Suppressor macrophage (primary cell): Measurements from ENCODE around the gene ZNF346.

Source experiments
- DNase-seq, 4 experiments: peaks; one replicate each; pipeline ENCODE4 v3.0.0-alpha.2; 2020 to 2022

ZNF346 gene

DNA sequence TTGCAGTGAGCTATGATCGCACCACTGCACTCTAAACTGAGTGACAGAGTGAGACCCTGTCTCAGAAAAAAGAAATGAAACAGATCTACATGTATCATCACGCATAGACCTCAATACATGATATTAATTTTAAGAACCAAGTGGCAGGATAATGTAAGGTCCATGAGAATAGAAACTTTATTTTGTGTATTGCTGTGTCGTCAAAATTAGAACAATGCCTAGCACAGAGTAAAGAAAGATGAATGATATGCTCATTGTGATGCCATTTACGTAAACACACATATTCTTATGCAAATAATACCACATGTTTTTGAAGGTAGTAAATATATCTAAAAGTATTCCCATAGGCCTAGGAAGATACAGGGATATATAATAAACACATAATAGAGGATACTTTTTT lies 12.3 kb upstream of the ZNF346 start:
- no peak for DNase-seq

DNA sequence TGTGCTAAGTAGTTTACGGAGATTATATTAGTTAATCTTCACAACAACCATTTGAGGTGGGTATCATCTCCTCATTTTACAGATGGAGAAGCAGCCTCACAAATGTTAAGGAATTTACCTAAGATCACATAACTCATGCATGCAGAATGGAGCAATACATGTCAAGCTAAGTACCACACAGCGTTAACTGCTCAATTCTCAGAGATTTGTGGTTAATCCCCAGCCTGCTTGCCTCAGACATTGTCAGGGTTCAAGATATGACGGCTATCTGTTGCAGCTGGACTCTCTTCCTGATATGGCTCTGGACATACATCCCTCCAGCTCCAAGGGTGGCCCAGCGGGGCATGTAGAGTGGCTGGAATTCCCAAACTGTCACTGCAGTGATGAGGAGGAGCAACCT lies 7.3 kb upstream of the ZNF346 start:
- no peak for DNase-seq

DNA sequence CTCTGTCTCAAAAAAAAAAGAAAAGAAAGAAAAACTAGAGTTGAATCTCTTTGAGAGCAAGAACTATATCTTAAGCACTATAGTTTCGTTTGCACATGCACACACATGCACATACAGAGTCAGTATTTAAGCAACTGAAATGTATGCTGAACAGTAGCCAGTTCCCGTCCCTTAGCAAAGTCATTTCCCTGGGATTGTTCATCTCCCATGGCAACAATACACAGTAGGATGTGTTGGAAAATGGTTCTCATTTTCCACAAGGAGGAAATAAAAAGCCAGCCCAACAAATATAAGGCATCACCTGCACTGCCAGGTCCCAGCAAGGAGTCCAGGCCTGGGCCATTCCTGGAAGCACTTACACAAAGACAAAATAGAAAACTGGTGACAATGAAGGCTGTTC lies 4.2 kb upstream of the ZNF346 start:
- no peak for DNase-seq

DNA sequence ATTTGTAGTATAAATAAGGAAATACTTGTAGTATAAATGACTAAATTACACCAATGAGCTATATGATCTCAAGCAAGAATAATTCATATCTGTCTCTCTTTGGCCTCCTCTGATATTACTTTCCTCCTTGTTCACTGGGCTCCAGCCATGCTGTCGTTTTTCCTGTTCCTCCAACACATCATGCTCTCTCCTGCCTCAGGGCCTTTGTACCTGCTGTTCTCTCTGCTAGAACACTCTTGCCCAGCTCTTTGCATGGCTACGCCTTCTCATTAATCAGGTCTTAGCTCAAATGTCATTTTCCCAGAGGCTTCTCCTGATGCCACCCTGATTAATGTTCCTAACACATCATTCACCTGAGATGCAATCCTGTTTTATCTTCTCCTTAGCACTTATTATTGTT lies 2.5 kb upstream of the ZNF346 start:
- DNase-seq, result no peak

DNA sequence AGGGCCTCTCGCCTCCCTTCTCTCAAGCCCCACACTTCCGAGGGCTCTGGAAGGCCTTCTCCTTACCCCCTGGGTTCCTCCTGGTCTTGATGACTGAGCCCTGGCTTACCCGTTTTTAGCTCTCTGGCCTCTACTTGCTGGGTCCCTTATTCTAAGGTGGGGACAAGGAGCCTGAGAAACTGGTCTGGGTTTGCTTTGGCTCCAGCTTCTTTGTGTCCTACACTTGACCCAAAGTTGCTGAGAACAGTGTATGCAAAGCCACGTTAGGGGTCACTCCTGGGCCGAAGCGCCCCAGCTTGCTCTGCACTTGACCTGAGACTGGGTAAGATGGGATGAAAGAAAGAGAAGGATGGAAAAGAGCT lies 788 bp downstream of the ZNF346 start:
- peak in 3 of 4 experiments; percentile 11 to 30 (median 26) for DNase-seq

DNA sequence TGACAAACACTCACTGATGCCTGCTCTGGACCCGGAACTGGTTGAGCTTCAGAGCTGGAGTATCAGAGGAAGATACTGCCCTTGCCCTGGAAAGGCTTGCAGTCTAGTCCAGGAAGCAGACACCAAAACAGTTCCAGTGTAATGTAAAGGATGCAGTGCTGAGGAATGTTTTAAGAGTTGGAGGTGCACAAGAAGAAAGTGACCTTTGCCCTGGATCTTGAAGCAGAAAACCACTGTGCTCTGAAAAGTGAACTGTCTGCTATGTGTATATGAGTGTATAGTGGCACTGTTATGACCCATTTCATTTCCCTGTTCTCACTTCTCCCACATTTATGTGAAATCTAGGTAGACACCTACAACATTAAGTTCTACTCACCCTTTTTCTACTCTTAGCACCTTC lies 2.1 kb downstream of the ZNF346 start:
- no peak for DNase-seq

DNA sequence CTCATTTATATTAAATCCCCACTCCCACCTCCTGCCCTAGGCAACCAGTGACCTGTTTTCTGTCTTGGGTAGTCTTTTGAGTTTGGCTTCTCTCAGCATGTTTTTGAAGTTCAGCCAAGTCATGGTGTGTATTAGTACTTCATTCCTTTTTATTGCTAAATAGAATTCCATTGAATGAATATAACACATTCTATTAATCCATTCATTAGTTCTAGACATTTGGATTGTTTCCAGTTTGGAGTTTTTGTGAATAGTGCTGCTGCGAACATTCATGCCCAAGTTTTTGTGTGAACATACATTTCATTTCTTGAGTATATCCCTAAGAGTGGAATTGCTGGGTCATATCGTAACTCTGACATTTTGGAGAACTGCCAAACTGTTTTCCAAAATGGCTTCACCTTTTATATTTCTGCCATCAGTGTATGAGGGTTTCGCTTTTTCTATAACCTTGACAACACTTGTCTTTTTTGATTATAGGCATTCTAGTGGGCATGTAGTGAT lies 2.7 kb downstream of the ZNF346 start:
- DNase-seq, result no peak

DNA sequence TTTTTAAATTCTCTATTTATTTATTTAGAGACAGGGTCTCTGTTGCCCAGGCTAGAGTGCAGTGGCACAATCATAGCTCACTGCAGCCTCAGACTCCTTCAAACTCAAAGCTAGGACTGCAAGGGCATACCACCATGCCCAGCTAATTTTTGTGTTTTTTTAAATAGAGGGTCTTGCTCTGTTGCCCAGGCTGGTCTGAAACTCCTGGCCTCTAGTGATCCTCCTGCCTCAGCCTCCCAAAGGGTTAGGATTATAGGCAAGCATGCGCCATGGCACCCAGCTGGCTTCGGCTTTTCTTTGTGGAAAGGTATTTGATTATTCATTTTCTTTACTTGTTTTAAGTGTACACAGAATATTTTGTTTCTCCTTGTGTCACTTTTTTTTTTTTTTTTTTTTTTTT lies 5.2 kb downstream of the ZNF346 start:
- no peak for DNase-seq

DNA sequence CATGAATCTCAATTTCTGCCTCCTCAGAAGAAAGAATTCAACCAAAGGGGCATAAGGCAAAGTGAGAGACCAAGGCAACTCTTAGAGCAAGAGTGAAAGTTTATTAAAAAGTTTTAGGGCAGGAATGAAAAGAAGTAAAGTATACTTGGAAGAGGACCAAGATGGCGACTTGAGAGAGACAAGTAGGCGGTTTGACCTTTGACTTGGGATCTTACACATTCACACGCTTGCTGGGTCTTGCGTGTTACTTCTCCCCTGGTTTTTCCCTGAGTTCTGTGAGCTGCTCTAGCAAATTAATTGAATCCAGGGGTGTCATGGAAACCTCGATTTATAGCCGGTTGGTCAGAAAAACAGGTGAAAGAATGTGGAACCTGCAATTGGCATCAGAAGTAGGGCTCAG lies 7.0 kb downstream of the ZNF346 start:
- no peak for DNase-seq

DNA sequence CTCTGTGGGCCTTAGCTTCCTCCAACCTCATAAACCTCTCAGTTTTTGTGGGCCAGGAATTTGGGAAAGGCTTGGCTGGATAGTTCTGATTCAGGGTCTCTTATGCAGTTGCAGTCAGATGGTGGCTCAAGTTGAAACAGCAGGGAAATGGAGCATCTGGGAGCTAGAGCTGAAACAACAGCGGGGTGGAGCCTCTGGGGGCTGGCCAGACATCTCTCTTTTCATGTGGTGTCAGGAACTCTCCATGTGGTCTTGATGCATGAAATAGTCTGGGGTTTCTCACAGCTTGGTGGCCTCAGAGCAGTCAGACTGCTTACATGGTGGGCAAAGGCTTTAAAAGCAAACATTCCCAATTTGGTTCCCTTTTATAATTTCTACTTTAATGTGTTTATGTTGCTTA lies 13.5 kb downstream of the ZNF346 start:
- no peak for DNase-seq

DNA sequence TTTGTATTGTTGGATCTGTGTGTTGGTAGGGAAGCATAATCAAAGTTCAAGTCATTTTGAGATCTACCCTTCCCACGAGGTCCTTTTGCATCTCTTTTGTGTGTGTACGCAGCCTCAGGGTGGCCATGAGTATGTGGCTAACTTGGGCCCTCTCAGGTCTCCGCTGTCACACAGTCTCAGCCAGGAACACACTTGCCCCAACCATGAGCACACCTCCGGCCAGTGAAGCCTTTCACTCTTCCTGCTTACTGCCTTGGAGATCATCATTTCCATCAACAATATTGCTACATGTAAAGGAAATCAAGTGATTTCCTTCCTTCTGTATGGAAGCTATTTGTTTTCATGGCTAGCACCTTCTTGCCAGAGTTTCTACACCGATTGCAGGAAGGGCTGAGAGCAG lies 13.9 kb downstream of the ZNF346 start:
- no peak for DNase-seq

DNA sequence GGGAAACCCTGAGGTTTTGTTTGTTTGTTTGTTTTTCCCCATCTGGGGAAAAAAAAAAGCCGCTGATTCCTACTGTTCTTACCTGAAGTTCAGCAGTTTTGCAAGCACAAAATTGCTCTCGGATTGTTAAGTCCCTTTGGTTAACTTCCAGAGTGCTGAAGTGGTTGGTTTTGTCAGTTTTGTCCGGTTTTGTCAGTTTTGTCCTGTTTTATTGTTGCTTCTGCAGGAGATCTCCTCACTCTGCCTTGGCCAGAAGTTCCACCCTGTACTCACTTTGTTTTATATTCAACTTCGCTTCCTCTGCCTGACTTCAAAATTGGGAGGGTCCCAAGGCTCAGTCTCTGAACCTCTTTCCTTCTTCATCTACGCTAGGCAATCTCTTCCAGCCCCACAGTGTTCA lies 14.4 kb downstream of the ZNF346 start:
- no peak for DNase-seq

DNA sequence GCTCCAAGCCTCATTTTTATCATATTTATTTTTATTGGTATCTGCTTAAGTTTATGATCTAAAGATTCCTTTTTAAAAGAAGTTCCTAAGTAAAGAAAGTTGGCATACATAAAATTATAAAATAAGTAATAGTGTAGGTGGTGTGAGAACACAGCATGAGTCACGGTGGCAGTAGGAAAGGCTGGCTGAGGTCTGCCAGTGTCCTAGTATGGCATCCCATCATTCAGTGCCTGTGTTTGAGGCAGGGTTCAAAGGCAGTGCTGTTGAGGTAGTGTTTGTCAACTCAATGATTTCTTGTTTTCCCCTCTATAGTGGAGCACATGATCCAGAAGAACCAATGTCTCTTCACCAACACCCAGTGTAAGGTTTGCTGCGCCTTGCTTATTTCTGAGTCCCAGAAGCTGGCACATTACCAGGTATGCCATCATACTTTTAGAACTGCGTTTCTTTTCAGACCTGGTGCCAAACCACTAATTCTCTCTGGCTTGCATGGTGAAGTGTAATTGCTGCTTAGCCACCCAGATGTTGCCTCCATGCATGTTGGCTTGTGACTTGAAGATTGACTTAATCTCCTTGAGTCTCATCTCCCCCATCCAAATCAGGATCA lies 18.4 kb downstream of the ZNF346 start:
- DNase-seq, result no peak

DNA sequence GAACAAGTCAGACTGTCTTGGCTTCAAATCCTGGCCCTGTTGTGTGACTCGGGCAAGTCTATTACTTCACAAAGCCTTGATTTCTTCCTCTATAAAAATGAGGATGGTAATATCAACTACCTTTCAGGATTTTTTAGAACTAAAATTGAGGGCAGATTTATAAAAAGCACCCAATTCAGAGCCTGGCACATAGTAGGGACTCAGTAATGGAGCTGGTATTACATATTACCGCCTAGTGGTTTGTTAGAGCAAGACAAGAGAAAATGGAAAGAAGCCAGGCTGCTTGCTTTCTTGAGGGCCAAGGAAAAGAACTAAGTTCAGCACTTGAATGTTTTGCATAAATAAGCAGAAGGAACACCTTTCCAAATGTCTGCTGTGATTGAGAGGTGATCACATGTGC lies 19.4 kb downstream of the ZNF346 start:
- no peak for DNase-seq

DNA sequence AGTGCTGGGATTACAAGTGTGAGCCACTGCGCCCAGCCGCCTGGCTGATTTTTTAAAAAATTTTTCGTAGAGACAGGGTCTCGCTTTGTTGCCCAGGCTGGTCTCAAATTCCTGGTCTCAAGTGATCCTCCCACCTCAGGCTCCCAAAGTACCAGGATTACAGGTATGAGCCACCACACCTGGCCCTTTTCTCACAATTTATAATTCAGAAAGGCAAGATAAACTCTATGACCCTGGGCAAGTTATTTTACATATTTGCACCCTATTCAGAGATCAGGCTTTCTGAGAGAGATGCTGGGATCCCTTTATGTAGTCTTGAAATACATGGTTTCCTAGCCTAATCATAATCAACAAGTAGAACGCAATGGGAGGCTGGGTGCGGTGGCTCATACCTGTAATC lies 20.6 kb downstream of the ZNF346 start:
- DNase-seq, result no peak

DNA sequence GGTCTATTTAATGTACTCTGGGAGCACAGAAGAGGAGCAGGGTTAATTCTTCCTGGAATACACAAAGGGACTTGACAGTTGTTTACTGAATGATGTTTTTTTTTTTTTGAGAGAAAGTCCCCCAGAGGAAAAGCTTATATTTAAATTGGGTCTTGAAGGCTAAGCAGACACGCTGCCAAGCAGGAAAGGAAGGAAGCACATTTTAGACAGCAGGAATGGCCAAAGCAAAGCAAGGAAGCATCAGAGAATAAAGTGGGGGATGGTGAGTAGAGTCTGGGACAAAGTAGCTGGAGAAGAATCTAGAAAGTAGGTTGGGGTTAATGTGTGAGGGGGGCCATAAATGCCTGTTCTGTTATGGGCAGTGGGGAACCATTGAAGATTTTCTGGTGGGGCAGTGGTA lies 21.5 kb downstream of the ZNF346 start:
- no peak for DNase-seq

DNA sequence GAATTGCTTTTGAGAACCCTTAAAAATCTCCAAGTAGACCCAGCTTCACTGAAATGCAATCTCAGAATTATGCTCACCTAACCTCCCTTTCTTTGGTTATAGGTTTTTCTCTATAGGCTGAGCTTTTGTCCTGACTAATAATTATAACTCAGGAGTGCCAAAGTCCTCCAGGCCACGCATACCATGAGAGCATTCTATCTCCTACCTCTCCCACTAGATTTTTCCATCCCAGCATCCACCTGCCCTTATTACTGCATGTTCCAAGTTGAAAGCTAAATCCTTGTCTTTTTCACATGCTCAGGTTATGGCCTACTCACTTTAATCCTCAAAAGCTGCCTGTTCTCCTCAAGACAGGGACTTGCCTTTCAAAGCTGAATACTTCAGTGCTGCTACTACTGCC lies 22.1 kb downstream of the ZNF346 start:
- no peak for DNase-seq

DNA sequence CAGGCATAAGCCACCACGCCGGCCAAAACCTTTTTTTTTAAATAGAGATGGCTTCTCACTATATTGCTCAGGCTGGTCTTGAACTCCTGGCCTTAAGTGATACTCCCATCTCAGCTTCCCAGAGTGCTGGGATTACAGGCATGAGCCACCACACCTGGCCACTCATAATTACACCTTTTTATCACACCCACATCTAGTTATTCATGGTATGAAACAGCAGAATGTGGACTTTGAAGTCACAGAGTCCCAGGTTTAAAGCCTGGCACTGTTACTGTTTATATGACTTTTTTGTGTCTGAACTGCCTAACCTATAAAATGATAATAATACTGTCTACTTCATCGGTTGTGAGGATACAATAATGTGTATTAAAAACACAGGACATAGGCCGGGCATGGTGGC lies 23.1 kb downstream of the ZNF346 start:
- no peak for DNase-seq

DNA sequence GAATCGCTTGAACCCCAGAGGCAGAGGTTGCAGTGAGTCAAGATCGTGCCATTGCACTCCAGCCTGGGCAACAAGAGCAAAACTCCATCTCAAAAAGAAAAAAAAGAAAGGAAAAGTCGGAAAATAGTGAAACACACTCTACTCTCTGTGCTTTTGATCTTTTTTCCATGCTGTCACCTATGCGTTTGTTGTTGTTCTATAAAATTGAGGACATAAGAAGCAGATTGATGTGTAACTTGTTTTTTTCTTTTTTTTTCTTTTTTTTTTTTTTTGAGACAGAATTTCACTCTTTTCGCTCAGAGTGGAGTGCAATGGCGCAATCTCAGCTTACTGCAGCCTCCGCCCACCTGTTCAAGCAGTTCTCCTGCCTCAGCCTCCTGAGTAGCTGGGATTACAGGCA lies 26.0 kb downstream of the ZNF346 start:
- peak in 2 of 4 experiments; percentile 16 to 20 for DNase-seq

DNA sequence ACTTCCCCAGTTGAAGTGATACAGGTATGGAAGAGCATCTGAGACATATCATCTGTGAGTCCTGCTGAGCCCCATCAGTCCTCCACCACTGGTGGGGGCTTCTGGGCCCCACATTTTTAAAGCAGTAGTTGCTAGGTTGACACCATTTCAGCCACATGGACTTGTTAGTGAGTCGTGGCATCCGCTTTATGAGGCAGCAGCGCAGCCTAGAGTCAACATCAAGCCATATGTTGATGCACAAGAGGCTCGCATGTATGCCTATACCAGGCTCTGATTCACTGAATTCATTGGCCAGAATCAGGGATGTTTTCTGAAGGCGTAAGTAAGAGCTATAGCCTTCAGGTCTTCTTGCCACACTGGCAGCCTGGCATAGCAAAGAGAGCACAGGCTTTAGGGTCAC lies 26.8 kb downstream of the ZNF346 start:
- no peak for DNase-seq

DNA sequence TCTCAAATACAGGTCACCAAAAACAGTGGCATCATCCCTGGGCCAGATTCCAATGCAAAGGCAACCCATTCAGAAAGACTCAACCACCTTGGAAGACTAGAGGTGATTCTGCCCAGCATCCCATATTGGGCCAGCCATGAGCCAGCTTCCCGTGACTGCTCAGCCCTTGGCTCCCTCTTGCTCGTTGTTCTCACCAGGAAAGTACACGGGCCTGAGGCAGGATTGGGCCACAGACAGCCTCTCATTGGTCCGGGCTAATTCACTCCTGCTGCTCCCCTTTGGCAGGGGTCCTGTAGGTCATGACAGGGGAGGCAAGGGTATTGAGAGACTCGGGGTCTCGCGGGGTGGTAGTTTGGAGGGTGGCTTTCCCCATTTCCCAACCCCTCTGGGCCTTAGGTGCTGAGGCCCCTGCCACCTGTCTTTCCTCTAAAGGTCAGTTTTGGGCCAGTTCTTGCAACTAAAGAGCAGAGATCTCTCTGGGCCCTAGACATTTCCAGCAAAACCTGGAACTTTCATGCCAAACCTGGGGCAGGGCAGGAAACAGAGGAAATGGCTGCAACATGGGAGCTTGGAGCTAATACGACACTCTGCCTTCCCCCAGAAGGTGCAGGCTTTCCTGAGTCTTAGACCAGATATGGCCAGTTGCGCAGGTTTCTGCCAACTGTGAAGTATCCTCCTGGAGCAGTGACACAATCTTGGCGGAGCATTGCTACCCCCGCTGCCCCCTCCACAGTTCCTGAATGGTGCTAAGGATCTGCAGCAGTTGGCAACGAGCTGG lies 42.2 kb downstream of the ZNF346 start:
- DNase-seq, result no peak

DNA sequence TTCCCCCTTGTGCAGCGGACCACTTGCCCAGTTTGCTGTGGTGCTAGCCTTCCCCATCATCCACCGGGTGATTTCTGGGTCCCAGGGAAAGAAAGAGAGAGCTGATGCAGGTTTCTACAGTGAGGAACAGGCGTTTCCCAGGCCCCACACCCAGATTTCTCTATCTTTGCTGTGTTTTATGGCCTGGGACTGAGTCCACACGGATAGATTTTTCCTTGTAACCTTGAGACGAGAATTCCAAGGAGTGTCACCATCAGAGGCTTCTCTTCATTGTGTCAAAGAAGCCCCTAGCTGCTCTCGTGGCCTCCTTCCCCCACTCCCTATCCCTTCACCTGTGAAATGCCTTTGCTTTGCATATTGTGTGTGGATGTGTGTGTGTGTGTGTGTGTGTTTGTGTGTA lies 43.0 kb downstream of the ZNF346 start:
- DNase-seq, result no peak

DNA sequence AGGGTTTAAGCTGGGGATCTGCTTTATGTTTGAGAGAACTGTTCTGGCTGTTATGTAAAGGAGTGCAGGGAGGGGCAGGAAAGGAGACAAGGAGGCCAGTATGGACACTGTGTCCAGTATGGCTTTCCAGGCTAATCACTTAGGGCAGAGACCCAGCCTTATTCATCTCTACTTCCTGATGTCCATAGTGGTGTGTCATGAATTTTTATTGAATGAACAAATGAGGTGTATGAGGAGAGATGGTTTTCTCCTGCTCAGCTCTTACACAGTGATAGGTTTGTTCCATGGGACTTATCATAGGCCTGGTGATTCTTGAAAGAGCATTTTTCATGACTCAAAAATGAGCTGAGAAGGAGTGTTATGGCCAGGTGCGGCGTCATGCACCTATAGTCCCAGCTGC lies 43.7 kb downstream of the ZNF346 start:
- no peak for DNase-seq

DNA sequence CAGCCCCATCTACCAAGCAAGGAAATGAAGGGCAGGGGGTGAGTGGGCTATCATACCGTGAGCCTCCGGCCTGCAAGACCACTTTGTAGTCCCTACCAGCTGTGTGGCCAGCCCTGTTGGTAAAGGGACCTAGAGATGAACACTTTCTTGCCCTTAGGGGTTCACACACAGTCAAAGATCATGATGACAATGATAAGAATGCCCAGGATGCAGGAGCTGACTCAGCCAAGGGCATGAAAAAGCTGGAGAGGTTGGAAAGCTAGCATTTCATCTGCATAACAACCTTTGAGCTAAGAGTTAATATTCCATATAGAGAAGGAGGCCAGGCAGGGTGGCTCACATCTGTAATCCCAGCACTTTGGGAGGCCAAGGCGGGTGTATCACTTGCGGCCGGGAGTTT lies 45.0 kb downstream of the ZNF346 start:
- no peak for DNase-seq
